GM18909 (cell line): ENCODE data around the gene ATP1B3.
"Not testable (repeated sequence)": the region's sequence is repeated elsewhere in the genome, so short reads cannot be mapped to it uniquely, and the experiment has no call there.

Experiments
- ATAC-seq: cut with Tn5 transposase; IDR thresholded peaks from one replicate; pipeline ENCODE4 v1.9.1; 2021; ENCODE audit warnings: mild to moderate bottlenecking; ENCODE audit not compliant: unreplicated experiment, poor library complexity

The ATP1B3 gene

GRCh38 chr3:141860086-141860669 is 16.3 kb upstream of the ATP1B3 start:
- ATAC-seq = no peak

DNA sequence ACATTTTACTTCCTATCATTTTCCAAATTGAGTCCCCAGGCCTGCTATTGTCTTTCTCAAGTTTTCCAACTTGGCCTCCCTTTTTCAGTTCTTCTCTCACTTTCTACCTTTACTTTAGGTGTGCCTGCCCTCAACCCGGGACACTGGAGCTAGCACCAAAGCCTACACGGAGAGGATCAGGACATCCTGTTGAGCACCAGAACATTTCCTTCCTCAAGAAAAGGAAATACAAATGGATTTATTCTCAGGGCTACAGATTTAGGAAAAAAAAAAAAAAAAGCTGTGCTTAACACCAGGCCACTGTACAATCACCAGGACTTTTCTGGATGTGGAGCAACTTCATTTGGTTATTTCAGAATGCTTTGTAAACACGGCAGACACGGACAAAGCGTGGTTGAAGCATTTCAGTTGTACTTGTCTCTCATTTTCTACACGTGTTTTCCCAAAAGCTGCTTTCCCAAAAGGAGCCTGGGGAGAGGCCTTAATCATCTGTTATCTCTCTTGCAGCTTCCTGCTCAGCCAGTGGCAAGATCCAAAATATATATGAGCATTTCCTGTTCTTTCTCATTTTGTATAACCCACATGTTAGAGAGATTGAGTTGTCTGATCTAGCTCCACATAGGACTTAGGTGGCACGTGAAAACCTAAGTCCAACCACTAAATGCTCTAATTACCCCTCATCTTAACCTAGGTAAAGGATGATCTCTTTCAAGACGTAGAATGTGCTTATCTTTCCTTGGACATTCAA is 15.5 kb upstream of the ATP1B3 start:
- ATAC-seq = no peak

GRCh38 chr3:141862279-141862816 is 14.1 kb upstream of the ATP1B3 start:
- ATAC-seq = no peak

DNA sequence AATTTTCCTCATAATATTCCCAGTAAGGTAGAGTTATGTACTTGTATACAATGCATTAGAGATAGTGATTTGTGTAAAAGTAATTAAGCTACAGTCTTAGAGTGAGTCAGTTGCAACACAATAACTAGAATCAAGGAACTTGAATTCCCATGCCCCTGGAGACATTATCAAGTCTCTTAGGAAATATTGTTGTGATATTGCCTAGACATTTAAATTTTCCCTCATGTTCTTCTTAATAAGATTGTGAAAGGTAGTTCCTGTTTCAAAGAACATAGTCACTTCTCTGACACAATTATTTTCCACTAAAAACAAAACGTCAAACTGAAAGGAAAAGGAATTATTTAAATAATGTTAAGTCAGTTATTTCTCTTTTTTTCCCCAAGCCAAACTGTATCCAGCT is 13.0 kb upstream of the ATP1B3 start:
- no peak for ATAC-seq

GRCh38 chr3:141864281-141864970 is 12.0 kb upstream of the ATP1B3 start:
- ATAC-seq = no peak

- ATAC-seq = no peak
Measured at GRCh38 chr3:141865101-141865500, 11.3 kb upstream of the ATP1B3 start.

DNA sequence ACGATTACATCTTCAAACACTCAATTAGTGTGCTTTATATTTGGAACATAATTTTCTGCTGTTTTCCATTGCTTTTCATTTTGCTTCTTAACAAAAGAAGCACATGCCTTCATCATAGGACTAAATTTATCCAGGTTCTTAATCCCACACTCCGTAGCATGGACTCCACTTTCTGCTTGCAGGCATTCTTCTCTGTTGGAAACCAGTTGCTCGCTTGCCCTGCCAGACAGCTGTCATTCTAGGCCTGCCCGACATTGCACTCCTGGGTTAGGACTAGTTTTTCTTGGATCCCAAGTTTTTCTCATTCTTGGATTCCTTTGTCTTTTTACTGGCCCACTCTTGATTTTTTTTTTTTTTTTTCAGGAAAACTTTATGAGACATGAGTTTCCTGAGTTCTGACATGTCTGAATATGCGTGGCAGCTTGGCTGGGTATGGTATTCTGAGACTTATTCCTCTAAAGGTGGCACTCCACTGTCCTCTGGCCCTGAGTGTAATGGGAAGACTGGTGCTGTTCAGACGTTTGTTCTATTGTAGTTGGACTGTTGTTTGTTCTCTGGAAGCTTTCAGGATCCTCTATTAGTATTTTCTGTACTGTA is 6.3 kb upstream of the ATP1B3 start:
- no peak for ATAC-seq

- ATAC-seq = peak; percentile 53
Measured at GRCh38 chr3:141875374-141875892, 1.0 kb upstream of the ATP1B3 start.

- ATAC-seq = peak; percentile 52
Measured at GRCh38 chr3:141875893-141876380, 506 bp upstream of the ATP1B3 start.

DNA sequence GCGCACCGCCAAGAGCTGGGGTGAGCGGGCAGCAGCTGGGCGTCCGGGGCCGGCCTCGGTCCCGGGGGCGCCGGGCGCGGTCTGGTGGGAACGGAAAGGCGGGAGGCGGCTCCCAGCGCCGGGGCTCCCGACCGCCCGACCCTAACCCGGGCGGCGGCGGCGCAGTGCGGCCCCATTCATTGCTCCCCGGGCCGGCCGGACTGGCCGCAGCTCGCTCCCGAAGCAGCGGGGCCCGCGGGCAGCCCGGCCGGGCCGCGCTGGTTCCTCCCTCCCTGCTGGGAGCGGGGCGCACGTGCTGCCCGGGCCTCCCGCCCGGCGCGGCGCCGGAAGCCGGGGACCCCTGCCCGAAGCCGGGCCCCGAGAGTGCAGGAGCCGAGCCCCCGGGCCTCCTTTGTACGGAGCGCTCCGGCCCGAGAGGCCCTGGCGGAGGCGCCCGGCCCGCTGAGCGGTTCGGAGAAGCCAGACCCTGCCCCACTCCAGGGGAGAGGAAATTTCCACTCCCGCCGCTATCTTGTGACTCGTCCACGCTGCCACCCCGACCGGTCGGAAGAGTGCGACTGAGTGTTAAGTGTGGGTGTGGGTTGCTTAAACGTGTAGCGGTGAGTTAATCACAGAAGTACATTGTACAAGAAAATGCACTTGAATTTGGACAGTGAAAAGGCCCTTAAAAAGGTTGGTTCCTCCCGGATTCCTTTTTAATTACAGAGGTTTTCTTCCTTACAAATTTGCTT is 613 bp downstream of the ATP1B3 start:
- ATAC-seq = peak; percentile 22

DNA sequence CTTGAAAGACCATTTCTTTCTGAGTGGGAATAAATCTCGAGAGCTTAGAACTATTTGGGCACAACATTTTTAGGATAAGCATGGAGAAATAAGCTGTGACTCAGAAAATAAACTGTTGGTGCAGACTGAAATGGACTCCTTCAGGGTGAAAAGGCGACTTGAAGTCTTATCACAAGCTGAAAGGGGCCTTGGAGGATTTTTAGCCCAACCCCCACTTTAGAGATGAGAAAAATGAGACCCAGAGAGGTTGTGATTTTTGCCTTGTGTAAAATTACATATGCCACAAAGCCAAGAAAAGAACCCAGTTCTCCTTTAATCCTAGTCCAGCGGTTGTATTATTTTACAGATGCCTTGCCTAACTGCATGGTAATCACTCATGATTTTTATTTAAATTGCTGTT is 1.5 kb downstream of the ATP1B3 start:
- no peak for ATAC-seq

DNA sequence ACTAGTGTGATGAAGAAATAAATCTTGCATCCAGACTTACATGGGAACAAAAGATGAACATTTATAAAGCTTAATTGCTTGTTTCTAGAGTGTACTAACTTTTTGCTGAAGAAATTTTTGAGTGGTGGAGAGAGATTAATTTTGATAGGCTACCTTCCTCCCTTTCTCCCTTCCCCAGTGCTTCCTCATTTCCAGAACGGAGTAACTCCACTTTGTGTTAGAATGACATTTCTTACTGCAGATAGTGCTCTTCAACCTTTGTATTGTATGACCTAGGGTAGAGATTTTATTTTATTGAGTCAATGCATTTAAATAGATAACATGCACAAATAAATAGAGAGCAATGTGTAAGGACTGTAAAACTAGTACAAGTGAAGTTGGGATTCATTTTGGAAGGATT is 1.9 kb downstream of the ATP1B3 start:
- ATAC-seq = no peak

DNA sequence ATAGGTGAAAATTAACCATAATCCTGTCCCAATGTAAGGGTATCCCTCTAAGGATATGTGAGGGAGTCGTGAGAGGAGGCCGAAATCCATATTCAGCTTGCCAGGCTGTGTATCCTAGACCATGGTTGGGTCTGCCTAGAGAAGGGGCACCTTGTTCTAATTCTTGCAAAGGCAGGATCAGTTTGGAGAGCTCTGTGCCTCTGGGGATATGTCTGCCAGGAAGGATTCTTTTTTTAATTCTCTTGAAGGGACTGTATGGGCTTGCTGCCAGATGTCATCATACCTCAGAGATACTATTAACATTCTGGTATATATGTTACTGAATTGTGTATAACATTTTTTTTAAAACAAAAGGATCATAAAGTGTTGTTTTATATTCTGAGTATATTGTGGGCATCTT is 2.4 kb downstream of the ATP1B3 start:
- ATAC-seq = no peak

- no peak for ATAC-seq
Measured at GRCh38 chr3:141881702-141882101, 5.3 kb downstream of the ATP1B3 start.

- no peak for ATAC-seq
Measured at GRCh38 chr3:141887051-141887450, 10.6 kb downstream of the ATP1B3 start.

DNA sequence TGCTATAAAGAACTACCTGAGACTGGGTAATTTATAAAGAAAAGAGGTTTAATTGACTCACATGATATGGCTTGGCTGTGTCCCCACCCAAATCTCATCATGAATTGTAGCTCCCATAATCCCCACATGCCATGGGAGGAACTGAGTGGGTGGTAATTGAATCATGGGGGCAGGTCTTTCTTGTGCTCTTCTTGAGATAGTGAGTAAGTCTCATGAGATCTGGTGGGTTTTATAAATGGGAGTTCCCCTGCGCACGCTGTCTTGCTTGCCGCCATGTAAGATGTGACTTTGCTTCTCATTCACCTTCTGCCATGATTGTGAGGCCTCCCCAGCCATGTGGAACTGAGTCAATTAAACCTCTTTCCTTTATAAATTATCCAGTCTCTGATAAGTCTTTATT is 12.1 kb downstream of the ATP1B3 start:
- not testable (repeated sequence) for ATAC-seq

- ATAC-seq = no peak
Measured at GRCh38 chr3:141894524-141895176, 18.2 kb downstream of the ATP1B3 start.

- ATAC-seq = no peak
Measured at GRCh38 chr3:141895731-141896130, 19.3 kb downstream of the ATP1B3 start.

DNA sequence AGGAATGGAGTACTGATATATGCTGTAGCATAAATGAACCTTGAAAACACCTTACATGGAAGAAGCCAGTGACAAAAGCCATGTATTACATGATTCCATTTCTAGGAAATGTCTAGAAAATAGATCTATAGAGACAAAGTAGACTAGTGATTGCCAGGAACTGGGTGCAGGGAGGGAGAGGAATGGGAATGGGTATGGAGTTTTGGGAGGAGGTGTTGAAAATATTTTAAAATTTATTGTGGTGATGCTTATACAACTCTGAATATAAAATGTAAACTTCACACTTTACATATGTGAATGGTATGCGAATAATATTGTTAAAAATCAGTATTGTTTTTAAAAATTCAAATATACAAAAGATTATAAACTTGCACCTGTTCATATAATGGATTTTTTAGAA is 22.5 kb downstream of the ATP1B3 start:
- no peak for ATAC-seq
